Ishikawa (cell line): Measurements from ENCODE around the gene SYNC.

ENCODE experiments used
- EGR1 ChIP-seq: IDR thresholded peaks from 2 replicates; pipeline ENCODE4 v1.6.1; 2012
- EP300 ChIP-seq: IDR thresholded peaks from 2 replicates; pipeline ENCODE4 v1.6.1; 2012; ENCODE audit warnings: borderline replicate concordance
- FOXM1 ChIP-seq: IDR thresholded peaks from 2 replicates; pipeline ENCODE4 v1.6.1; 2012; ENCODE audit warnings: low read depth, borderline replicate concordance
- RAD21 ChIP-seq: IDR thresholded peaks from 2 replicates; pipeline ENCODE4 v1.6.1; 2012; ENCODE audit warnings: low read depth
- TAF1 ChIP-seq: IDR thresholded peaks from 2 replicates; pipeline ENCODE4 v1.6.1; 2012; ENCODE audit warnings: low read depth, mild to moderate bottlenecking
- YY1 ChIP-seq: IDR thresholded peaks from 2 replicates; pipeline ENCODE4 v1.6.1; 2012; ENCODE audit warnings: low read depth
- TF ChIP-seq, protein P1 (sequence below): IDR thresholded peaks from 2 replicates; pipeline ENCODE4 v1.6.1; 2012; ENCODE audit warnings: low read depth, mild to moderate bottlenecking
- TF ChIP-seq, protein P2 (sequence below): IDR thresholded peaks from 2 replicates; pipeline ENCODE4 v1.6.1; 2012

DNA sequence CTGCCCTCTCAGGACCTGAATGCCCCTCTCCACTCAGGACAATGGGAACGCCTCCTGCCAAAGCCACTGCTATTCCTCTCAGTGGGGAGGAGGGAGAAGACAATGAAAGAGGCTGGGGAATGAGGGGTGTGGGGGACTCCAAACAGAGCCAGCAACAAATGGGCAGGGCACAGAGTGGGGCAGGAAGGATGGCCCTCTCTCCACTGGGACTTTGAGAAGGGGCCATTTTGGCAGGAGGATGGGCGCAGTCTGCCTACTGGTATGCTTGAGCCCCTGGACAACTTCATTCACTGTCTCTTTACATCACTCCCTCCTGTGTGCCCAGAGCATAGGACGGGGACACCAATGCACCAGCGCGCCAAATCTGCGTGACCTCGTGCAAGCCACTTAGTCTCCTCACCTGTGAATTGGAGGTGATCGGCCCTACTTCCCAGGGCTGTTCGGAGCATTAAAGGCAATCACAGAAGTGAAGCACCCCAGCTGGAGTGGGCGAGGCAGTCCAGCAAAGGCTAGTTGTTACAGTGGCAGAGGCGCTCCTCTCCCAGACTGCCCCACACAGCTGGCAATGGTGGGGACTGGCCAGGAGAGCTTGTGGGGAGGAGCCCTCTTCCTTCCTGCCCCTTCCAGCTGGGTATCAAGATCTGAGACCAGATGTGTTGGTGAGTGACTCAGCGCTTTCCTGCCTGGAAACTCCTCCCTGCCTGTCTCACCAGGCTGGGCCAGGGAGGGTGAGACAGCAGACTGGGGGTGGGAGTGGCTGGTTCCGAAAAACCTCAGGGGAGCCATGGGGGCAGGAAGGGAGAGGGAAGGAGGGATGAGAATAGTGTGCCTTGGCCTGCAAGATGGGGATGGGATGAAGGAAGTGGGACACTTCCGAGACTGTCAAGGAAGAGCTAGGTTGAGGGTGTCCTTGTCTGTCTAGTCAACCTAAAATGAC, 22.4 kb upstream of the SYNC start:
- TF ChIP-seq TAF1 (no peak), EP300 (no peak; the same call in 1 of the 2 replicates), YY1 (0 out of 2 replicates have a peak, but pooled peaks have one; percentile 66), FOXM1 (no peak), EGR1 (no peak), RAD21 (no peak)
- TF ChIP-seq, protein P1, sequence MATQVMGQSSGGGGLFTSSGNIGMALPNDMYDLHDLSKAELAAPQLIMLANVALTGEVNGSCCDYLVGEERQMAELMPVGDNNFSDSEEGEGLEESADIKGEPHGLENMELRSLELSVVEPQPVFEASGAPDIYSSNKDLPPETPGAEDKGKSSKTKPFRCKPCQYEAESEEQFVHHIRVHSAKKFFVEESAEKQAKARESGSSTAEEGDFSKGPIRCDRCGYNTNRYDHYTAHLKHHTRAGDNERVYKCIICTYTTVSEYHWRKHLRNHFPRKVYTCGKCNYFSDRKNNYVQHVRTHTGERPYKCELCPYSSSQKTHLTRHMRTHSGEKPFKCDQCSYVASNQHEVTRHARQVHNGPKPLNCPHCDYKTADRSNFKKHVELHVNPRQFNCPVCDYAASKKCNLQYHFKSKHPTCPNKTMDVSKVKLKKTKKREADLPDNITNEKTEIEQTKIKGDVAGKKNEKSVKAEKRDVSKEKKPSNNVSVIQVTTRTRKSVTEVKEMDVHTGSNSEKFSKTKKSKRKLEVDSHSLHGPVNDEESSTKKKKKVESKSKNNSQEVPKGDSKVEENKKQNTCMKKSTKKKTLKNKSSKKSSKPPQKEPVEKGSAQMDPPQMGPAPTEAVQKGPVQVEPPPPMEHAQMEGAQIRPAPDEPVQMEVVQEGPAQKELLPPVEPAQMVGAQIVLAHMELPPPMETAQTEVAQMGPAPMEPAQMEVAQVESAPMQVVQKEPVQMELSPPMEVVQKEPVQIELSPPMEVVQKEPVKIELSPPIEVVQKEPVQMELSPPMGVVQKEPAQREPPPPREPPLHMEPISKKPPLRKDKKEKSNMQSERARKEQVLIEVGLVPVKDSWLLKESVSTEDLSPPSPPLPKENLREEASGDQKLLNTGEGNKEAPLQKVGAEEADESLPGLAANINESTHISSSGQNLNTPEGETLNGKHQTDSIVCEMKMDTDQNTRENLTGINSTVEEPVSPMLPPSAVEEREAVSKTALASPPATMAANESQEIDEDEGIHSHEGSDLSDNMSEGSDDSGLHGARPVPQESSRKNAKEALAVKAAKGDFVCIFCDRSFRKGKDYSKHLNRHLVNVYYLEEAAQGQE, result no peak
- TF ChIP-seq, protein P2, sequence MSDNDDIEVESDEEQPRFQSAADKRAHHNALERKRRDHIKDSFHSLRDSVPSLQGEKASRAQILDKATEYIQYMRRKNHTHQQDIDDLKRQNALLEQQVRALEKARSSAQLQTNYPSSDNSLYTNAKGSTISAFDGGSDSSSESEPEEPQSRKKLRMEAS, result peak; percentile 67; the same call in 1 of the 2 replicates
